GM13976 (cell line): ENCODE measurements around the gene PTCD2.

Source experiments
- DNase-seq: peaks from one replicate; pipeline ENCODE4 v3.0.0; 2012; ENCODE audit warnings: low spot score
- in situ Hi-C: fragments of 300-500 bp; cut with MboI; formaldehyde crosslinking; loops from one replicate; pipeline ENCODE4 v1.12.0; 2022; ENCODE audit warnings: low sequenced_read_pairs, mixed read lengths, inconsistent platforms; ENCODE audit not compliant: unreplicated experiment
- TF ChIP-seq, protein P1 (sequence below): IDR thresholded peaks from 2 replicates; pipeline ENCODE4 v1.5.1; 2012; ENCODE audit warnings: borderline replicate concordance, mild to moderate bottlenecking; ENCODE audit not compliant: insufficient read depth; ENCODE audit errors: extremely low read depth, missing control alignments, control extremely low read depth

Gene PTCD2

DNA sequence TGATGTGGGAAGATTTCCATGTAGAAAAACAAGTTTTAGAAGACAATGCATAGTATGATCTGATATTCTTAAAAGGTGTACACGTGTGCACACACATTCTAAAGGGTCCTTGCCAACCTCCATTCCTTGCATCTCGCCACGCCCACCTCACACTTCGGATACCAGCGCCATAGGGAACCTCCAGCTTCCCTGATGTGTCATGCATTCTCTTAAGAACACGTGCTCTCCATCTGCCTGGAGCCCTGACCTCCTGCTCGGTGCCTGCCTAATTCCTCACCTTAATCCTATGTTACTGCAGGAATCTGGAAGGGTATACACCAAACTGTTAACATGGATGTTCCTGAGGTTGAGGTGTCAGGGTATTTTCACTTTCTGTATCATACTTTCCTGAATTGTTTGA lies 63.1 kb downstream of the PTCD2 start:
- TF ChIP-seq, protein P1, sequence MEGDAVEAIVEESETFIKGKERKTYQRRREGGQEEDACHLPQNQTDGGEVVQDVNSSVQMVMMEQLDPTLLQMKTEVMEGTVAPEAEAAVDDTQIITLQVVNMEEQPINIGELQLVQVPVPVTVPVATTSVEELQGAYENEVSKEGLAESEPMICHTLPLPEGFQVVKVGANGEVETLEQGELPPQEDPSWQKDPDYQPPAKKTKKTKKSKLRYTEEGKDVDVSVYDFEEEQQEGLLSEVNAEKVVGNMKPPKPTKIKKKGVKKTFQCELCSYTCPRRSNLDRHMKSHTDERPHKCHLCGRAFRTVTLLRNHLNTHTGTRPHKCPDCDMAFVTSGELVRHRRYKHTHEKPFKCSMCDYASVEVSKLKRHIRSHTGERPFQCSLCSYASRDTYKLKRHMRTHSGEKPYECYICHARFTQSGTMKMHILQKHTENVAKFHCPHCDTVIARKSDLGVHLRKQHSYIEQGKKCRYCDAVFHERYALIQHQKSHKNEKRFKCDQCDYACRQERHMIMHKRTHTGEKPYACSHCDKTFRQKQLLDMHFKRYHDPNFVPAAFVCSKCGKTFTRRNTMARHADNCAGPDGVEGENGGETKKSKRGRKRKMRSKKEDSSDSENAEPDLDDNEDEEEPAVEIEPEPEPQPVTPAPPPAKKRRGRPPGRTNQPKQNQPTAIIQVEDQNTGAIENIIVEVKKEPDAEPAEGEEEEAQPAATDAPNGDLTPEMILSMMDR, result no peak
- in situ Hi-C loops, result no loop called here
- DNase-seq, result no peak

DNA sequence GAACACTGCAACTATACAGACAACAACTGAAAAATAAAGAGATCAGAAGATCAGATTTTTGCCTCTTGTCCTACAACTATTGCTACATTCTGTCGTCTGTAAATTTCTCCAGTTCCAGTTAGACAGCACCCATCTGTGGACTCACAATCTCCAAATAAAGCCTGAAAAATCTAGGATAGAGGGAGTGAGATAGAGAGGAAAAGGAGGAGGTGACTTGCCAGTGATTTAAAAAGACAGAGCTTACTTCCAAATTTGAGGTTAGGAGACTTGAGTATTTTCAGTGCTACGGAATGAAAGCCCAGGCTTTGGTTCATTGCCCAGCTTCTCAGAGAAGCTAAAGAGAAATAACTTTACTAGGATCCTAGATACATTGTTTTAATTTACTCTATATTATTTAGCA lies 63.6 kb downstream of the PTCD2 start:
- no peak for DNase-seq
- TF ChIP-seq, protein P1, result no peak
- in situ Hi-C loops, result no loop called here

DNA sequence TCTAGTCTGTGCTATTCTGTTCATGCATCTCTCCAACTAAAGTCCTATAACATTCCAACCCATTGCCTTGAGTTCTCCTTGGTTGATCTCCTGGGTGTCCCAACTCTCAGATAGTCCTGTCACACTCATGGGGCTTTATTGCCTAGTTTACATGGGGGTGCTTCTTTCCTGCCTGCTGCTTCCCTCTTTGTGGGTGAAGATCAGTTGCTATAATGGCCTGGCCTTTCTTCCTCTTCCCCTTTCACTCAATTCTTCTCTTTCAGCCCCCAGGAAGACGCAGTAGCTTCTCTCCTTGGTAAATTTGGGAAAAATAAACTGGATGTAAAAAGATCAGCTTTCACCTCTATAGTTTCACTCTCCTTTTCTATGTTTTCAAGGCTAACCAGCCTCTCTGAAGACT lies 66.5 kb downstream of the PTCD2 start:
- DNase-seq, result no peak
- TF ChIP-seq, protein P1, result no peak
- in situ Hi-C loops, result no loop called here

DNA sequence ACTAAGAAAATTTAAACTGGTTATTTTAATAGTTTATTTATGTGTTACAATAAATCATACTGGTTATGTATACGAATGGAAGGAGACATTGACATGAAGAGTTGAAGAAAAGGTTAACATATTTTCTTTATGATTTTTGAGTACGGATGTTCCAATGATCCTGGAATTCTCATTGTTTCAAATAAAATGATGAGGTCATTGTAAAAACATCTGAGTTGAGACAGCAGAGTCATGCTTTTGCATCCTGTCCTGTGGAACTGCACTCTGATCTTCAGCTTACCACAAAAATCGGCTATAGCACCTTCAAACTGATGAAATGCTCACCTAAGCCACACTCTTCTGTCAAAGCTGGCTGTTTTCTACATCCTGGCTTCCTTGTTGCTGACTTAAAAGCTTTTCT lies 67.8 kb downstream of the PTCD2 start:
- in situ Hi-C loops, result no loop called here
- TF ChIP-seq, protein P1, result no peak
- DNase-seq, result no peak

DNA sequence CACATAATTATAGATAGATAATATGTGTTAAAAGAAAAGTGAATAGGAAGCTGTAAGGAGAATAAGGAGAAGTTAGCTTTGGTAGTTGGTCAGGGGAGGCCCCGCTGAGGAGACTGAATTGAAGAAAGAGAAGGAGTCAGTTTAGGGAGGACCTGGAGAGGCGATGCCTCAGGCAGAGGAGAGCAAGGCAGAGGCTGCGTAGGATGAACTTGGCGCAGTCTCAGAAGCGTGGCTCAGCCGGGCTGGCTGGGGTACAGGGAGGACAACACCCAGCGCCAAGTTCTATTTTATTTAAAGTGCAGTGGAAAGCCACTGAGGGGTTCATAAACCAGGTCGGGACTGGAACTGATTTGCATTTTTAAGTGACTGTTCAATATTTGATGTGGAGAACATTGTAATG lies 68.5 kb downstream of the PTCD2 start:
- no peak for DNase-seq
- in situ Hi-C loops, result no loop called here
- TF ChIP-seq, protein P1, result no peak

DNA sequence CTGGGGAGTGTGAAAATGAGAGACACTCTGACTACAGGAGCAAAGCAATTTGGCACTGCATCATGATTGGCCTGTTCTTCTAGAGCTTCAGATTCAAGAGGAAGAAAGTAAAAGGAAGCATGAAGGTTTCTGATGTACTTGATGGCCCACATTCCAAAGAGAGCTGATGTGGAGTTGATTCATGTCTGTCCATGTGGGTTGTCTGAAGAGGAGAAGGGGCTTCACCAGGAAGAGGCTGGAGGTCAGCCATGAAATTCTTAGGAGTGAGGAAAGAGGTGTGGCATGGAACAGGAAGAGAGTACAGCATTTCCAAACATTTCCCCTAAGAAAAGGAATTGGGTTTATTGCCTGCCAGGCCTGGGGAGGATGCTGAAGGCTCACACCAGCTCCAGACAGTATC lies 70.7 kb downstream of the PTCD2 start:
- DNase-seq, result no peak
- in situ Hi-C loops, result no loop called here
- TF ChIP-seq, protein P1, result no peak

DNA sequence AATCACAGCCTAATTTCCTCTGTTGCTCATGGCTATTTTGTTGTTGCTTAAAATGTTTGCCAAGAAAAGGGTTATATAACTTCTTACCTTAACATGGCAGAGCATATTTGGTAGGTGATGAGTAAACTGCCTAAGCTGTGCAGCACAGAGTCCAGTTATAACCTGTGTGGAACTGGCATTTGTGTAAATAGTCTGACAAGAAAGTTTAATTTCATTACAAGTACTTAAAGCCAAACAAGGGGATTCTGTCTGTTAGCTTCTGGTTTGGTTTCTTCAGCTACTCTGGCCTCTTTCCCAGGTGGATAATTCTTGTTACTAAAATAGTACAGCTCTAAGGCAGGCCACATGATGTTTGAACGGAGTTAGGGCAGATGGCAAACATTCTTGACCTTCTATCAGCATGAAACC lies 72.2 kb downstream of the PTCD2 start:
- TF ChIP-seq, protein P1, result no peak
- DNase-seq, result no peak
- in situ Hi-C loops, result no loop called here
